Measurements from ENCODE around the gene SLC15A1. TPM values are rescaled to one million over a fixed set of nuclear protein-coding genes. Genes with fewer than 3 reads are reported as not detected.

Gene SLC15A1
- total and polyA plus RNA-seq, 2 experiments from 2014 or later, result 7.5 to 18.7 TPM

DNA sequence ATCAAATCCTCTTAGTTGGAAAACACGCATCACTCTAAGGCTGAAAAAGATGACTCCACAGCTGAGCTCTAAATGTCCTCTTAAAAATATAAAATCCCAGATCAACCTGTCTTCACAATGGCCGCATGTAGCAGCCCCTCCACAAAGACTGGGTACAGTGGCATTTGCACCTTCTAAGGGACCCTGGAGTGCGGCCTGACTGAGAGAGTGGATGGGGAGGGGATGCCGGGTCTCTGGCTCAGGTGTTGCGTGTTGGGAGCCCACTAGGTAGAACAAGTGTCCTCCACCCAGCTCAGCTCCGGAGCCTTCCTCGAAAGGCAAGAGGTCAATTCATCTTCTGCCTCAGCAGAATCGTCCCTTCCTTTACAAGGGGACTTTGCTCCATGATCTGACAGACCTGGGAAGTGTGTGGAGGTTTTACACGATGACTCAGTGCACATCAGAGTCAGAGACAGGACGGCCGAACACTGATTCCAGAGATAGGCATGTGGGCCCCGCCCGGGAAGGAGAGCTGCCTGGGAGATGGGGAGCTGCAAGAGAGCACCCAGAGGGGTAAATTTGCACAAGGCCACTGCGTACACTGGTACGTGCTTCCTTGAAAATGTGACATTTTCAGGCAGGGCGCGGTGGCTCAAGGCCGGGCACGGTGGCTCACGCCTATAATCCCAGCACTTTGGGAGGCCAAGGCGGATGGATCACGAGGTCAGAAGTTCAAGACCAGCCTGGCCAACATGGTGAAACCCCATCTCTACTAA is 23.5 kb upstream of the SLC15A1 start:
- H2AFZ ChIP-seq, result no peak overlapping the region

DNA sequence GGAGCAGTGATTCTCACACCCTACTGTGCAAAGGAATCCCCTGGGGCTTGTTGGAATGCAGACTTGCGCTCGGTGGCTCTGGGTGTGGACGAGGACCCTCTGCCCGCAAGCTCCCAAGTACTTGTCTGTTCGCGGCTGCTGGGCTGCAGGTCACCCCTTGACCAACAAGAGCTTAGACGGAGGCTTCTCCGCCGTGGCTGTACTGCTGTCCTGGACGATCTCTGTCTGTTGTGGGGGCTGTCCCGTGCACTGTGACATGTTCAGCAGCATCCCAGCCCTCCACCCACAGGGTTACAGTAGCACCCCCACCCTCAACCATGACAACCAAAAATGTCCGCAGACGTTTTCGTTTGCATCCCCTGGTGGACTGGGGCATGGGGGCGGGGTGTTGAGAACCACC is 22.9 kb upstream of the SLC15A1 start:
- Histone ChIP-seq H3K9me2 (replicated peaks; ENCODE audit: insufficient read depth) (no peaks in the 10 kb centered on the region), H3K36me3 (replicated peaks; ENCODE audit: insufficient read depth, low read depth) (no peaks in the 10 kb centered on the region), H3K4me1 (ENCODE audit: insufficient read depth) (peaks cover 8% of the 10 kb centered on the region), H3K4me3 (no peak overlapping the region), H4K20me1 (ENCODE audit: insufficient read depth, poor library complexity, severe bottlenecking) (no peaks in the 10 kb centered on the region), H3K79me2 (no peaks in the 10 kb centered on the region), H3K27me3 (no peaks in the 10 kb centered on the region), H2AFZ (no peak overlapping the region), H3K4me2 (no peak overlapping the region), H3K27ac (peak overlapping the region; percentile 94), H3K9me3 (ENCODE audit: low read depth) (no peaks in the 10 kb centered on the region)
- no peak for DNase-seq (ENCODE audit: low spot score)
- WGBS (ENCODE audit: low lambda C conversion rate, missing lambda C conversion rate), result 92% methylated on average over 15 of the region's 15 CpGs
- TF ChIP-seq EZH2 (IDR thresholded peaks at IDR 0.05; ENCODE audit: borderline replicate concordance) (no peak), EZH2phosphoT487 (IDR thresholded peaks at IDR 0.05; ENCODE audit: low read depth, severe bottlenecking, unreplicated experiment) (no peak)
- TF ChIP-seq, protein P1, sequence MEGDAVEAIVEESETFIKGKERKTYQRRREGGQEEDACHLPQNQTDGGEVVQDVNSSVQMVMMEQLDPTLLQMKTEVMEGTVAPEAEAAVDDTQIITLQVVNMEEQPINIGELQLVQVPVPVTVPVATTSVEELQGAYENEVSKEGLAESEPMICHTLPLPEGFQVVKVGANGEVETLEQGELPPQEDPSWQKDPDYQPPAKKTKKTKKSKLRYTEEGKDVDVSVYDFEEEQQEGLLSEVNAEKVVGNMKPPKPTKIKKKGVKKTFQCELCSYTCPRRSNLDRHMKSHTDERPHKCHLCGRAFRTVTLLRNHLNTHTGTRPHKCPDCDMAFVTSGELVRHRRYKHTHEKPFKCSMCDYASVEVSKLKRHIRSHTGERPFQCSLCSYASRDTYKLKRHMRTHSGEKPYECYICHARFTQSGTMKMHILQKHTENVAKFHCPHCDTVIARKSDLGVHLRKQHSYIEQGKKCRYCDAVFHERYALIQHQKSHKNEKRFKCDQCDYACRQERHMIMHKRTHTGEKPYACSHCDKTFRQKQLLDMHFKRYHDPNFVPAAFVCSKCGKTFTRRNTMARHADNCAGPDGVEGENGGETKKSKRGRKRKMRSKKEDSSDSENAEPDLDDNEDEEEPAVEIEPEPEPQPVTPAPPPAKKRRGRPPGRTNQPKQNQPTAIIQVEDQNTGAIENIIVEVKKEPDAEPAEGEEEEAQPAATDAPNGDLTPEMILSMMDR (IDR thresholded peaks at IDR 0.05; ENCODE audit: poor library complexity), result no peak

More for the DNA sequence above, 23.5 kb upstream of the SLC15A1 start:
- Histone ChIP-seq H3K9me3 (ENCODE audit: low read depth) (no peaks in the 10 kb centered on the region), H3K4me3 (no peak overlapping the region), H3K79me2 (no peaks in the 10 kb centered on the region), H3K4me2 (no peak overlapping the region), H3K36me3 (replicated peaks; ENCODE audit: insufficient read depth, low read depth) (no peaks in the 10 kb centered on the region), H3K9me2 (replicated peaks; ENCODE audit: insufficient read depth) (no peaks in the 10 kb centered on the region), H3K27me3 (no peaks in the 10 kb centered on the region), H4K20me1 (ENCODE audit: insufficient read depth, poor library complexity, severe bottlenecking) (no peaks in the 10 kb centered on the region), H3K4me1 (ENCODE audit: insufficient read depth) (peaks cover 8% of the 10 kb centered on the region), H3K27ac (peak overlapping the region; percentile 94)
- TF ChIP-seq, protein P1 (IDR thresholded peaks at IDR 0.05; ENCODE audit: poor library complexity), result no peak
- TF ChIP-seq EZH2 (IDR thresholded peaks at IDR 0.05; ENCODE audit: borderline replicate concordance) (no peak), EZH2phosphoT487 (IDR thresholded peaks at IDR 0.05; ENCODE audit: low read depth, severe bottlenecking, unreplicated experiment) (no peak)
- DNase-seq (ENCODE audit: low spot score), result peak; percentile 88
- WGBS (ENCODE audit: low lambda C conversion rate, missing lambda C conversion rate), result 75% methylated on average over 22 of the region's 22 CpGs

DNA sequence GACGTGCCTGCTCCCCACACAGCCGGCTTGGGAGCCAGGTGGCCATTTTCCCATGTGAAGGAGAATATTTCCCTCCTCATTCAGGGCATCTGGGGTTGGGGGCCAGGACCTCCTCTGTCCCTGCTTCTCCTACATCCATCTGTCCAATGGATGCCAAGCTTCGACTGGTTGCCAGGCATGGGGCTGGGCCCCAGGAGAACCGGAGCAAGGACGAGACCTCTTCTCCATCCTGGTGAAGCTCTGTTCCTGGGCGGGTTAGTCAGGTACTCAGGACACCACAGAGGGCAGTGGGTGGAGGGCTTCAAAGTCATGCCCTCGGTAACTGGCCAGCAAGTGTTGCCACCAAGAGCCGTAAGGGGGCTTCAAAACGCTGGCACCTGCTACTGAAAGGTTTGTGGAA is 22.3 kb upstream of the SLC15A1 start:
- Histone ChIP-seq H2AFZ (no peak overlapping the region), H3K9me2 (replicated peaks; ENCODE audit: insufficient read depth) (no peaks in the 10 kb centered on the region), H3K79me2 (no peaks in the 10 kb centered on the region), H4K20me1 (ENCODE audit: insufficient read depth, poor library complexity, severe bottlenecking) (no peaks in the 10 kb centered on the region), H3K4me3 (no peak overlapping the region), H3K27me3 (no peaks in the 10 kb centered on the region), H3K4me2 (no peak overlapping the region), H3K4me1 (ENCODE audit: insufficient read depth) (peaks cover 8% of the 10 kb centered on the region), H3K27ac (no peak overlapping the region), H3K36me3 (replicated peaks; ENCODE audit: insufficient read depth, low read depth) (no peaks in the 10 kb centered on the region), H3K9me3 (ENCODE audit: low read depth) (no peaks in the 10 kb centered on the region)
- TF ChIP-seq, protein P1 (IDR thresholded peaks at IDR 0.05; ENCODE audit: poor library complexity), result no peak
- TF ChIP-seq EZH2 (IDR thresholded peaks at IDR 0.05; ENCODE audit: borderline replicate concordance) (no peak), EZH2phosphoT487 (IDR thresholded peaks at IDR 0.05; ENCODE audit: low read depth, severe bottlenecking, unreplicated experiment) (no peak)
- 96% methylated on average over 9 of the region's 9 CpGs for WGBS (ENCODE audit: low lambda C conversion rate, missing lambda C conversion rate)
- DNase-seq (ENCODE audit: low spot score), result no peak

Data from hepatocyte (in vitro differentiated cells).